ENCODE results near the gene NCKAP1.
"Not testable (repeated sequence)": the region's sequence is repeated elsewhere in the genome, so short reads cannot be mapped to it uniquely, and the experiment has no call there.

NCKAP1 gene

DNA sequence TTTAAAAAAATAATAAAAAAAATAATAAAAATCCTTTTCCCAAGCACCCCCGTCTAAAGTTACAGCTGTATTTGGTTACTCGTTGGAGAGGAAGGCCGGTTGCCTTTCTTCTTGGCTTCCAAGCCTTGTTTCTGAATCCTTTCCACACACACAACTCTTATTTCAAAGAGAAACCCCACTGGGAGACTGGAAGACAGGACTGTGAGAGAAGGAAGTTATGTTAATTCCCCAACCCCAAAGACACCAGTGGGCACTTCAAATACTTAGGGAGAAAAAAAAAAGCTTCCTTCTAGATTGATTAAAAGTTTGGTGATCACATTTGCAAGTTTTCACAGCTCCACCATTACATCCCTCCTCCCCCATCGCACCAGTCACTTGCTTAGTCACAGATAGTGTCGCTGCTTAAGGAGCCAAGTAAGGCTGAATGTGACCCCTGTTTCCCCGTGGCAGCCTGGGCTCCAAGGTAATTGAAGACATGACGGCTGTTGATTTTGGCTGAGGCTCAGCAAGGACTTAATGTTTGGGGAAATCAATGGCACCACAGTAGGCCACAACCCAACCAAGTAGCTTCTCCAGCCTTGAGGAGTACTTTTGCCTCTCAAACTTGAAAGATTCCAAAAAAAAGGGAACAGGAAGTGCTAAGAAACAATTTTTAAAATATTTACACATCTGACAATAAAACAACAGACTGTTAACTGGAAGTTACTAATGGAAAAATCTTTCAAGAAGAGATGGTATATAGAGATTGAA, 131.0 kb downstream of the NCKAP1 start:
- no peak for DNase-seq (ENCODE audit: low read depth)

DNA sequence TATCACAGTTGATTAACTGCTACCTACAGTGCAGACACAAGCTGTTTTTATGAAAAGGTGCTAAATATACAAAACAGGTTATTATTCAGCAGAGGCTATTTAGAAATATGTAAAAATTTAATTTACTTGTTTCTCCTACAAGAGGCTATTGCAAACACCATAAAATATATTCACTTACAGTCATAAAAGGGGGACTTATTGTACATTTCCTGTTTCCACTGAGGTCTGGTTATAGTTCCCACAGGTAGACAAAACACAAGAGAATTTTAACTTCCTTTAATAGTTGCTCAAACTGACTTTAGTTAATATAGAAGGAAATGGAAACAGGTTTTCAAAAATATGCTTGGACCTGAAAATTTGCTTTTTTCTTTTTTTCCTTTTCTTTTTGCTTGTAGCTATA, 131.8 kb downstream of the NCKAP1 start:
- DNase-seq (ENCODE audit: low read depth), result no peak

DNA sequence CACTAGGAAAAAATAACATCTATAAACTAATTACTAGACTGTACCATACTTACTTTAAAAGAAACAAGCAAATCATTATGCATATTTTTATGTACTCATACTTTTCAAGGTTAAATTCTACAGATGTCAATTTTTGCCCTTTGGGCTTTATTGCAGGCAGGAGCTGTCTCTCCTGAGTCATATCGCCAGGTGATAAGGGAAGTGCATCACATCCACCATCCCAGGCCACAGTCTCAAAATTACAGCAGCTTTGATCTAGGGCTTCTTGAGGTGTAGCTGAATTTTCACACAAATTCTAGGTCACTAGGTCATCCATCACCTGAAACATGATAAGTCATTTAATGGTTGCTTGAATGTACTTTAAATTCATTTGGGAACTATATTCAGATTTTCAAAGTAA, 133.4 kb downstream of the NCKAP1 start:
- no peak for DNase-seq (ENCODE audit: low read depth)

DNA sequence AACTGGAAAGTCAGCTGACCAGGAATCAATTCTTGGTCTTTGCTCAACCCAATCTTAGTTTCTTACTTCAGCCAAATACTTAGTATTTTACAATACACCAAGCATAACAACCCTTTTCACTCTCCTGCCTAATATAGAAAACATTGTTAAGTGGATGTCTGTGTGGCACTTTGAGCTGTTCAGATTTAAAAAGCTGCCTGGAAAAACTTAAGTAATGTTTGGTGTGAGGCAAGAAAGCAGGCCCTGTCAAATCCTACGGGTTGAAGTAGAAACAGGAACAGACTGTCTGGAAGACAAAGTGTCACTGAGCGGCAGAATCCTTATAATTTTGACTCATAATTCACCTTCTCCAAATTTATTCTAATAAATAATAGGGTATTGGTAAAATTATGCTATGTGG, 134.7 kb downstream of the NCKAP1 start:
- no peak for DNase-seq (ENCODE audit: low read depth)

DNA sequence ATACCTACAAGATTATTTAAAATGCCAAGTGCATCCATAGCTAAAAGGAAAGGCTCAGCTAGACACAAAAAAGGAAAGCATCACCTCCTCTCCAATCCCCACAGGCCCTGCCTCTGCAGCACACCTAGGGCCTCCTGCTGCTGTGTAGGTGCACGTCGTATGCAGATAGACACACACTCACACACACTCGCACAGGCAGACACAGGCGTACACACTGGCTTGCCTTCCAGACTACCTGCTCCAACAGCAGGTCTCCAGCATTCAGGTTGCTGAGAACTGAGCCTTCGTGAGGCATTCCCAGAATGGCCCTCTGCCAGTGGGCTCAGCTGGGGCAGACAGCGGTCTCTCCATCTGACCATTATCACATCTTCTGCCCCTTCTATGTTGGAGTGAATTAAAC, 136.5 kb downstream of the NCKAP1 start:
- DNase-seq (ENCODE audit: low read depth), result no peak

DNA sequence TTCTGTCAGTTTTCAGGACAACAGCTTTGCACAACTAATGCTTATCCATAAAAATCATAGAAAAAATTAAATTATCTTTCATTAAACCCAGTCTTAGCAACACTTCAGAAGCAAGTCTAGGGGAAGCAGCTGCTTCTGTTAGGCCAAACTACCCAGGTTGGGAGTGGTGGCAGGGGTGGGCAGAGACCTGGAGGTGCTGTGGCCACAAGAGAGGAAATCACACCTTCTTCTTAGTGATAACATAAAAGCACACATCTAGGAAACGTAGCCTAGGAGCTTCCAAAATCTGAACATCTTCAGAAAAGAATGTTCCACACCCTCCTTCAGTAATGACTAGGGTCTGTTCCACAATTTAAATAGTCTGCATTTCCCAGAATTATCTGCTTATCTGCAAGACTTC, 139.5 kb downstream of the NCKAP1 start:
- no peak for DNase-seq (ENCODE audit: low read depth)

DNA sequence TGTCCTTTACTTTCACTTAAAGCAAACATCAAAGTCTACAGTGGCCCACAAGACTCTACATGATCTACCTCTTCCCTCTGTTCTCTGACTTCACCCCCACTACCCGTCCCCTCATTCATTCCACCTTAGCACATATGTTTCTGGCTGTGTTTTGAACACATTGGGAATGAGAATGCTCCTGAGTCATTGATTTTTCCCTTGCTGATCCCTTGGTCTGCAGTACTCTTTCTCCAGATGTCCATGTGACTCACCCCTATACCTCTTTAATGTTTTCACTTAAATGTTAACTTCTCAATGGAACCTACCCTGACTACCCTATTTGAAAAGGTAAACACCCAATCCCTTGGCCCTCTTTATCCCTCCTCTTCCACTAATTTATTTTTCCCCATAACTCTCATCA, 141.1 kb downstream of the NCKAP1 start:
- DNase-seq (ENCODE audit: low read depth), result no peak

DNA sequence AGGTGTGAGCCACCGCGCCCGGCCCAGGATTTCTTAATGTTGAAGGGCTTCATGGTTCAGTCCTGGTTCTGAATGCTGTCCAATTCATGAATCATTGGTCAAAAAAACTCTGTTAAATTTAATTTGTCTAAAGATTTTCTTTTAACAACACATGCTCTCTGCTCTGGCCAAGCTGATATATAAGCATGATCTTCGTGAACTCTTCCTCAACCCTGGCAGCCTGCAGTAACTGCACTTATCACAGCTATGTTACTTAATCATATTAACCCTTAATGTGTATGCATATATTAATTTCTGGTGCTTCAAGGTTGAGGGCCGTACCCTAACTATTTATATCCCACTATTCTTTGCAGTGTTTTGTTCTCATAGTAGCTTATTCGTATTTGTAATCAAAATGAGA, 142.5 kb downstream of the NCKAP1 start:
- DNase-seq (ENCODE audit: low read depth), result no peak

DNA sequence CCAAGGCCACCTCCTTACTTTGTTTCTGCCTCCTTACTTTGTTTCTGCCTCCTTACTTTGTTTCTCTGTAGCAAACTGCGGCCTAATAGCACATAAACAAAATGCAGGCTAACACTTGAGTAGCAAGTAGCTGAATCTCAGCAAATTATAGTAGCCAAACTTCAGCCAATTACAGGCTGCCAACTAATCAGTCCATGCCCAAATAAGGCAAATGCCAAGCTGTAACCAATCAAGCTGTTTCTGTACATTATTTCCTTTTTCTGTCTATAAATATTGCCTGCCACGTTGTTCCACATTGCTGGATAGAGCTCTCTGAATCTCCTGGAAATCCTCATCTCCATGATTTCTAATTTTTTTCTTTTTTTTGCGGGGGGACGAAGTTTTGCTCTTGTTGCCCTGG, 143.1 kb downstream of the NCKAP1 start:
- no peak for DNase-seq (ENCODE audit: low read depth)

DNA sequence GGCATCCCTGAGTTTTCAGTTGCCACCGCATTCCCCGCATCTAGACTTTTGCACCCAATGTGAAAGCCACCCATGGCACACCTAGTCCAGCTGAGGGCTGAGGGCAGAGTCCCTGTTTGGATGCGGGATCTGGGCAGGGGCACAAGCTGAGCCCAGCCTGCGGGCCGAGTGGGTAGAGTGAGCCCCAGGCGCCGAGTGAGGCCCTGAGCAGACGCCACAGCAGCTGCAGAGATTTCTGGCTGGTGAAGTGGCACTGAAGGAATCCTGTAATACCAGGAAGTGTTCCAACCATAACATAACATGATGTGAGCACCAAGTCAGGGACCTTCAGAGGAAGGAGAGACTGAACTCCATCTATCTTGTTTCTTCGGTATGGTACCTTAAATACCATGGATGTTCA, 144.1 kb downstream of the NCKAP1 start:
- no peak for DNase-seq (ENCODE audit: low read depth)

DNA sequence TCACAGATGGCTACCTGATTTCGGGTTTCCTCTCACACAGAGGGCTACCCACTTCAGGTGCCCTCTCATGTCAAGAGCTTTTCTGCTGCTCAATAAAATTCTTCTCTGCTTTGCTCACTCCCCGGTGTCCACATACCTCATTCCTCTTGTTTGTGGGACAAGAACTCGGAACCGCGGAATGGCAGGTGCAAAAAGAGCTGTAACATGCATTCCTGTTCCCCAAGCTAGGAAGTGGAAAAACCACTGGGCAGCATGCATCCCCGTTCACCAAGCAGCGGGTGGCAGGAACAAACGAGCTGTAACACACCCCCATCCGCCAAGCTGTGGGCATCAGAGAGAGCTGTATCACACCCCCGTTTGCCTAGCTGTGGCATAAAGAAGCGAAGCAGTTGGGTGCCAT, 144.6 kb downstream of the NCKAP1 start:
- DNase-seq (ENCODE audit: low read depth), result no peak

DNA sequence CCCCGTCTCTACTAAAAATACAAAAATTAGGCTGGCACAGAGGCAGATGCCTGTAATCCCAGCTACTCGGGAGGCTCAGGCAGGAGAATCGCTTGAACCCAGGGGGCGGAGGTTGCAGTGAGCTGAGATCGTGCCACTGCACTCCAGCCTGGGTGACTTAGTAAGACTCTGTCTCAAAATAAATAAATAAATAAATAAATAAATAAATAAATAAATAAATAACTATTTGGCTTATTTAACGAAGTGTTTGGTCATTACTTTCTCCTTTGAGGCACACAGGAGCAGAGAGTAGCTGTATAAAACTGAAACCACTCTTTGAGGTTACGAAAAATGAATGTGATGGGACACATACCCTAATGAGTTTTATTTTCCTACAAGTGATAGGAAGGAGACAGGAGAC, 145.2 kb downstream of the NCKAP1 start:
- not testable (repeated sequence) for DNase-seq (ENCODE audit: low read depth)

DNA sequence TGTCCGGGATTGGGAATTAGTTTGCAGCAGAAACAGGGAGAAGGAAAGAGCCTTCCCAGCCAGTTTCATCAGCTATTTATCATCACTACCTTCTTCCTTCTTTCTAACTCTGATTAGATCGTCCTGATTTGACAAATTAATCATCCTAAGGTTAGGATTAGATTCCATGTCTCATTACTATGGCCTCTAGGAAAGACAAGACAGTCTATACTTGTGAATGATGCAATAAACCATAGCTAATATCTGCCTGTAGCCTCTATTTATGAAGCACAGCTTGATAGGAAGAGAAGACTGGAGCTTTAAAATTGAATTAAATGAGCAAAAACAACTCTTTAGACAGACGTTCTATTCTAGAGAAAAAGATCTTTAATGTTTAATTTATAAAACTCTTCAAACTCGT, 146.6 kb downstream of the NCKAP1 start:
- no peak for DNase-seq (ENCODE audit: low read depth)

DNA sequence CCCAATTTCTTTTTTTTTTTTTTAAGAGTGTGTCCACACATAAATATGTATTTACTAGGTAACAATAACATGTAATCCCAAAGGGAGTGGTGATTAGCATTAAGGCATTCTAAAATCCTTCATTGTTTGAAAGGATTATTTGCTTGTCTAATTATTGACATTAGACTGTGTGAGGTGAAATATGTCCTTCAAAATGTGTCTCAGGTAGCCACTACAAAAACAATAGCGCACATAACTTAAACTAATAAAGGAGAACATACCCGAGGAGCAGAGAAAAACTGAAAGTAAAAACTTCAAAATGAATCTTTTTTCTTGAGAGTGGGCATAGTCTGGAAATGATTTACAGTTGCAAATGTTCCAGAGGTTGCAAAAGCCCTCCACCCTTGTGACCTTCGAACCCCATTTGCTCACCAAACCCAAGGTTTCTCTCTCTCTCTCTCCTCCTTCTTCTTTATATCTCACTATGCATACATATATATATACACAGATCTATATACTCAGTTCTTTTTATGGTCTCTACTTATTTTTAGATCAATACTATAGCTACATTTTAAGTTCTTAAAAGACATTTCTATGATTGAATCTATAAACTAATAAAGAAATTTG, 147.4 kb downstream of the NCKAP1 start:
- DNase-seq (ENCODE audit: low read depth), result no peak

DNA sequence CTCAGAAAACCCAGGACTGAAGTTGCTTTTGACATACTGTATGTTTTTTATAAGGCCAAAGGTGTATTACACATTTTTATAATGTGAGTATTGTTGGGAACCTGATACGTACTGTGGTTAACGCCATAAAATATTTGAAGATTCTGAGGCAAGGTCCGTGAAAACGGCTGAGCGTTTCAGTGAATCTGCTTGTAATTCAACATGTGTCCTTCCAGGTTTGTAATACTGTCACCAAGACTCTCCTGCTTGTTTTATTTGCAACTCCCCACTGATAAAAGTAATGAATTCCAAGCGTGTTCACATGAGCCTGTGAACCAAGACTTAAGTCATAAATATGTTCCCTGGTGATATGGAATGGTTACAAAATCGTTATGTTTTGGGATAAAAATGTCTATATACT, 148.0 kb downstream of the NCKAP1 start:
- no peak for DNase-seq (ENCODE audit: low read depth)

DNA sequence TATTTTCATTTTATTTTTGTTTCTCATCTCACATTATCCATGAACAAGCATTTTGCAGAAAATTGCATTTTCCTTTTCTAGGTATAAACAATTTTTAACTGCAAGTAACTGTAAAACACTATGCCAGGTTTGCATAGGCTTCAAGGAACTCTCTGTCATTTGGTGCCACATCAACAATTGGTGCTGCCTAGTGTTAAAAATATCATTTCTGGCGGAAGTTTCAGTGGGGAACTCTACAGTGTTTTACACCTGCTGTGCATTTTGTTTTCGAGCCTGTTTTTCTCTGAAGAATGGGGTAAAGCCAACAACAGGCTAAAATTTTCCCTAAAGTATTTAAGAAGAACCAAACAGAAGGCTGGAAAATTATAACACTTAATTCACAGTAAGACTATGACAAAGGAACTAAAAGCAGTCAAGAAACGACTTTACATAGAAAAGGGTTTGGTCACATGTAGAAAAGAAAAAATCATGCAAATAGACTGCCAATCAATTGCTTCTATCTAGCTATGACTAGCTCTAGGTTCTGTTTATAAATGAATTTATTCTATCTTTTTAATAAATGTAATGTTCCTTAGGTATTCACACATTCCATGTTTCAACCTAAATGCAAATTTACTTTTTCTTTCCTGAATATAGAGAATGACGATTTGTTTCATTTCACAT, 150.4 kb downstream of the NCKAP1 start:
- DNase-seq (ENCODE audit: low read depth), result no peak

DNA sequence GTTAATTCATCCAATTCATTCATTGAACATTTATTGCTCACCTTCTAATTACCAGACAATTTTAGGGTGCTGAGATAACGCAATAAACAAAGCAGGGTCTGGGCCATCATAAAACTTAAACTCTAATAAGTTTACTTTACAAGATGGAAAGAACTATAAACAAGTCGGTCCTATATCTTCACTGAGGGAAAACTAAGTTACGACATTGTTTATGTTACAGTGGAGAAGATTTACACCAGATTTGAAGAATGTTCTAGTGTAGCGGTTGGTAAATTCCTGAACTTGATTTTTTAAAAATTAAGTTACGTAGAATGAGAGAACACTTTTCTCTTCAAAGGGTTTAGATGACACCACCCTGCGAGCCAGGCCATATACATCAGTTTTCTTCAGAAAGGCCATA, 151.2 kb downstream of the NCKAP1 start:
- DNase-seq (ENCODE audit: low read depth), result no peak

DNA sequence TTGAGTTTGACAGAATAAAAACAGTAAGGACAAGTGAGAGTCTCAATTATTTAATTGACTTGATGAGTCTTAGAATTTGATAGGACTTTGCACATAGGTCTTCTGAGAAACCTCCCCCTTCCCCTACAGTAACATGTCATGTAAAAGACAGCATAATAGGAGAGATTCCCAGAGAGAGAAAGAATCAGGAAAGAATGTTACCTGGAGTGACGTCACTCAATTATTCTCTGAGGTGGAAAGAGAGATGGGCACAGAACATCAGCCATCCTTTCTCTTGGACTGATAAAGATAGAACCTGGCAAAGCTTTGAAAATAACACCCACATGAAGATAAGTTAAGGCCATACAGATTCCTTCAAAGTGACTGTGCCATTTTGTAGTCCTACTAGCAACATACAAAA, 152.5 kb downstream of the NCKAP1 start:
- no peak for DNase-seq (ENCODE audit: low read depth)

DNA sequence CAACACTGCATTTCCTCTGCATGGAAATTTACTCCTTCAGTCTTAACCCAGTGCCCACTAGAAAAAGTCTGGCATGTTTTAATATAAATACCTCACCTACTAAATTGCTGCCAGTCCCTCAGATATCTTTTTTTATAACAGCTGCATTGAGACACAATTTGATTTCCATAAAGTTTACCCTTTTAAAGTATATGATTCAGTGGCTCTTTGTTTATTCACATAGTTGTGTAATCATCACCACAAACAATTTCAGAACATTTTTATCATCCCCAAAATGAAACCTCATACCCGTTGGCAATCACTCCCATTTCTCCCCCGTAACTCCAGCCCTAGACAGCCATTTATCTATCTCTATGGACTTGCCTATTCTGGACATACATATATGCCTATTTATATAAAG, 154.8 kb downstream of the NCKAP1 start:
- no peak for DNase-seq (ENCODE audit: low read depth)

DNA sequence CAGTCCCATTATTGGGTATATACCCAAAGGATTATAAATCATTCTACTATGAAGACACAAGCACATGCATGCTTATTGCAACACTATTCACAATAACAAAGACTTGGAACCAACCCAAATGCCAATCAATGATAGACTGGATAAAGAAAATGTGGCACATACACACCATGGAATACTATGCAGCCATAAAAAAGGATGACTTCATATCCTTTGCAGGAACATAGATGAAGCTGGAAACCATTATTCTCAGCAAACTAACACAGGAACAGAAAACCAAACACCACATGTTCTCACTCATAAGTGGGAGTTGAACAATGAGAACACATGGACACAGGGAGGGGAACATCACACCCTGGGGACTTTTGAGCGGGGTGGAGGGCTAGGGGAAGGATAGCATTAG, 158.2 kb downstream of the NCKAP1 start:
- DNase-seq (ENCODE audit: low read depth), result not testable (repeated sequence)

DNA sequence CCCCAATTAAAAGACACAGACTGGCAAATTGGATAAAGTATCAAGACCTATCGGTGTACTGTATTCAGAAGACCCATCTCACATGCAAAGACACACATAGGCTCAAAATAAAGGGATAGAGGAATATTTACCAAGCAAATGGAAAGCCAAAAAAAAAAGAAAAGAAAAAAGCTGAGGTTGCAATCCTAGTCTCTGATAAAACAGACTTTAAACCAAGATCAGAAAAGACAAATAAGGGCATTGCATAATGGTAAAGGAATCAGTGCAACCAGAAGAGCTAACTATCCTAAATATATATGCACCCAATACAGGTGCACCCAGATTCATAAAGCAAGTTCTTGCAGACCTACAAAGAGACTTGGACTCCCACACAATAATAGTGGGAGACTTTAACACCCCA, 161.6 kb downstream of the NCKAP1 start:
- DNase-seq (ENCODE audit: low read depth), result not testable (repeated sequence)

DNA sequence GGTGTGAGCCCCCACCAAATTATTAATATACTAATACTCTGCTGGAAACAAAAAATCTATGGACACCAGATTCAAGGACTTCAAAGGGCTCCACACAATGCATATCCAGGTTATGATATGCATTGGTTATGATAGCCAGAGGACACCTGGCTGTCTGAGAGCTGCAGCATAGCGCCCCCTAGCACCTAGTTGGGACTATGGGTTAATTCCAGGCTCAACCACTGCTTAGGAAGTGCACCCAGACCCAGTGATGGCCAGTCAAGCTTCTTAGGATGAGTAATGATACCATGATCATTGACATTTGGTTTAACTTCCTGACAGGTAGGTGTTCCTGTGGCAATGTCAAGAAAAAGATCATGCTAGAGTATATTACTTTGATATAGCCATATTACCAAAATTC, 168.0 kb downstream of the NCKAP1 start:
- DNase-seq (ENCODE audit: low read depth), result no peak

DNA sequence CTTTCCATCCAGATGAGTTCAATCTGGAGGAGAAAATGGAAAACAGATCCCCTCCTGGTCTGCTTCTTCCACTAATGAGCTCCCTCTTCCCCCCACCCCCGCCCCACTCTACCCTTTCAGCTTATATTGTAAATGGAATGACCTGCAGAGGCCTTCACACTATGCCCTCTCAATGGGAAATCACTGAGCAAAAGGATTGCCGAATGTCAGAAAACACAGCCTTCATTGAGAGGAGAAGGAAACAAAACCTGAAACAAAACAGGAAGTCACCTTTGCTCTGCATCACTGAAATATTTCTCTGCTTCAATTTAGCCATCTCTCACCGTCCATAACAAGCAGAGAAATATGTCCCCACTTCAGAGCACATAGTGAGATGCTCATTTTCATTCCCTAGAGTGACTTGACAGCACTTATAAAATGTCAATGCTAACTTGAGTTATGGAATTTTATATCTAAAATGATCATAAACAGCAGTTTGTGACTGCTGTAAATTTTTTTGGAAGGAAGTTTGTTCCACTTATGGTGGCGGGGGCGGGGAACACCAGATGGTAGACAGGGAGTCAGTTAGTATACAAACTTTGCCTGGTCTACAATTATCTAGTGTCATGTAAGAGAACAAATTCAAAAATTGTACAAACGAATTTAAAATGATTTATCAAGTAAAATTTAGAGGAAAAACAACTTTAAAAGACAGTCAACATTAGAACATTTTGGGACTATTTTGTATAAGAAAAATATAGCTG, 170.0 kb downstream of the NCKAP1 start:
- DNase-seq (ENCODE audit: low read depth), result no peak

All from stimulated activated CD8-positive, alpha-beta memory T cell treated with anti-CD3 and anti-CD28 coated beads, Interleukin-15, amount 100 ng/mL, for 1 hour (primary cell).